Stimulated activated CD8-positive, alpha-beta memory T cell treated with anti-CD3 and anti-CD28 coated beads, Interleukin-7, amount 100 ng/mL, for 48 hours (primary cell): ENCODE results near the gene CLDN11.

Experiments used
- DNase-seq, 2 donors: peaks; one replicate each; pipeline ENCODE4 v3.0.0-alpha.2; 2020; ENCODE audit warnings: low read depth in 1 of 2; ENCODE audit errors: extremely low read depth in 1 of 2

Gene CLDN11

DNA sequence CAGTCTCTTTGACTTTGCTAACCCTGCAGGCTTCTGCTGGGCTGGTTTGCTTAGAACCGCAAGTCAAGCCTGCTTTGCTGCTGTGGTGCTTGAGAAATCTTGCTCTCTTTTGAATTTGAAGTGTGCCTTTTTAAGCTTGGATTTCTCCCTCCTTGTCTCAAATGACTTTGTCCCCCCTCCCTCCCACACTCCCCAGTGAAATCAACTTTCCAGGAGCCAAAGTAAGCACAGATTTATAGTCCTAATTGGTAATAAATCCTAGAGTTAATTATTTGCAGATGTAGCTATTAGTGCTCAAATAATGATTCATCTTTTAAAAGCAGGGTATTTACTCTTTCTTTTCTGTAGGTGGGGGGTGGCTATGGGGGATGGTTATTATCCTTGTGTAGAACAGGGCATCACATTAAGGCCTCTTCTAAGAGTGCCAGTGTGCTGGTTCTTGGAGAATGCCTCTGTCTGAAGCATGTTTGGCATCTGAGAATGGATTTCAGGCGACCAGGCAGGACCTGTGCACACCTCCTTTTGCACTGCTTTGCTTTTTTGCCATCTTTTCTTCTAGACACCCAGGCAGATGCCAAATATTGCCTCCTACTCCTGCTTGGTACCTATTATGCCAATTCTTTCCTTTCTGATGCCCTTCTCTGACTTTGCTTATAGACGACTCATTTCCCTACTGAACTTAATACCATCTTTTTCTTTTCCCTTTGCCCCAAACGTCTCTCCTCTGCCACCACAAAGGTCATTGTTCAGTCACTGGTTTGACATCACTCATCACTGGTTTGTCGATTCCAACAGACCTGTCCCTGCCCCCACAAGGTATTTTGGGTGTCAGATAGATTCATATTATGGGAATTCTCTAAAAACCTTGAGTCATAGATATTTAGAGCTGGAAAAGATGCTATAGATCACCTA lies 50.7 kb downstream of the CLDN11 start:
- no peak for DNase-seq

GRCh38 chr3:170470063-170471016 lies 51.7 kb downstream of the CLDN11 start:
- DNase-seq: no peak

- DNase-seq: no peak
Observed at GRCh38 chr3:170471149-170471548, 52.5 kb downstream of the CLDN11 start.

GRCh38 chr3:170473358-170473757 lies 54.7 kb downstream of the CLDN11 start:
- DNase-seq: no peak

DNA sequence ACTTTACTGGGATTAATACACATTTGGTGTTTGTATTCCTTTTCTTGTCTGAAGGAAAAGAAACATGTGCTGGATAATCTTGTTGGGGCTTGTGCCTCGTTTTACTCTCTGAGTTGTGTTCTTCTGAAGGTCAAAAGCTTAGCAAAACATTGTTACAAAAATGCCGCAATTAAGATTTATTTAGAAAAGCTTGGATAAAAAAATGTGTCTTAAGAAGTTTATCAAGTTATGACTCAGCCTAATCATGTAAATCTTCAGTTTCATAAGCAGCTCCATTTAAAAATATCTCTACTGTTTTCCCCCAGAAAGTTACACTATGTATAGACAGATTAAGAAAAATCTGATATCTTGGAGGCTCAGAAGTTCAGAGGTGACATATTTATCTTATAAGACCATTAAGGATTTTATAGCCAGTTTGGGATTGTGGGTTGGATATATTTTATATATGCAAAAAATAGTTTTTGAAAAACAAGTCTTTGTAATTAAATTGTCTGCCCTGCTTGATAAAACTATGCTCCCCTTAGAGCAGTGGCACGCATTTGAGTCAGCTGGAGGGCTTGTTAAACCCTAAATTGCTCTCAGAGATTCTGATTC lies 56.5 kb downstream of the CLDN11 start:
- no peak for DNase-seq

DNA sequence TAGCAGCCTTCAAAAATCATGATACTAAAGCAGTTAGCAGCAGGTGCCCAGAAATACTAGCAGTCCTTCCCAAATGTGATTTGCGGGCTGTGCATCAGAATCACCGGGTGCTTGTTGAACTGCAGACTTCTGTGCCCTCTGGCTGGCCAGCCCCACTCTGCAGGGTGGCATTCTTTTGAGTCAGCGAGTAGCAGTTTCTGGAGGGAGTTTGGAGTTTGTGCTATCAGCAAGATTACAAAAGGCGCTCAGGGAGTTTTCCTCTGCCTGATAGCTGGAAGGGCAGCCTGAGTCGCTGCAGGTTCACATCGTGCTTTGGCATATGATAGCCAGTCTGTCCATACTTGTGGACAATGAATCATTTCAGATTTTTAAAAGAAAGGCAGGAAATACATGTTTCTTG lies 57.6 kb downstream of the CLDN11 start:
- DNase-seq: no peak

- no peak for DNase-seq
Observed at GRCh38 chr3:170477395-170477794, 58.7 kb downstream of the CLDN11 start.

DNA sequence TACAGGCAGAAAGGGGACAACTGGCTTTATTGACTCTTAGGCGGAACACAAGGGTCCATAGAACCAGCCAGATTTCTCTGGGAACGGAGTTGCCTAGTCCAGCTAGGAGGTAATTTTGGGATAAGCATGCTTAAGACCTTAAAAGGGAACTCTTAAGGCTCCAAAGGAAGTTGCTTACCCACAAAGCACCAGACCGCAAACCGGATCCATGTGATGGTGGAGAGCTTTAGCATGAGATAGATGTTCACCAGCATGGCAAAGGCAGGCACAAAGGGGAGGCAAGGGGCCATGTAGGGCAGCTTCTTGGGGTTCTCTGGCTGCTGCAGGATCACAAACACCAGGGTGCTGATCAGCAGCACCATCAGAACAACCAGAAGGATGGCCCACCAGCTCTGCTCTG lies 61.4 kb downstream of the CLDN11 start:
- no peak for DNase-seq

- DNase-seq: no peak
Observed at GRCh38 chr3:170482199-170482598, 63.5 kb downstream of the CLDN11 start.

- DNase-seq: no peak
Observed at GRCh38 chr3:170483485-170484262, 65.0 kb downstream of the CLDN11 start.
